Fibroblast of skin of left quadriceps (primary cell): ENCODE data around the gene SMAD3.

ENCODE experiments used
- DNase-seq, 2 experiments: peaks; one replicate each; pipeline ENCODE4 v3.0.0-alpha.2; 2013; ENCODE audit warnings: low read depth in 2 of 2

Gene SMAD3

DNA sequence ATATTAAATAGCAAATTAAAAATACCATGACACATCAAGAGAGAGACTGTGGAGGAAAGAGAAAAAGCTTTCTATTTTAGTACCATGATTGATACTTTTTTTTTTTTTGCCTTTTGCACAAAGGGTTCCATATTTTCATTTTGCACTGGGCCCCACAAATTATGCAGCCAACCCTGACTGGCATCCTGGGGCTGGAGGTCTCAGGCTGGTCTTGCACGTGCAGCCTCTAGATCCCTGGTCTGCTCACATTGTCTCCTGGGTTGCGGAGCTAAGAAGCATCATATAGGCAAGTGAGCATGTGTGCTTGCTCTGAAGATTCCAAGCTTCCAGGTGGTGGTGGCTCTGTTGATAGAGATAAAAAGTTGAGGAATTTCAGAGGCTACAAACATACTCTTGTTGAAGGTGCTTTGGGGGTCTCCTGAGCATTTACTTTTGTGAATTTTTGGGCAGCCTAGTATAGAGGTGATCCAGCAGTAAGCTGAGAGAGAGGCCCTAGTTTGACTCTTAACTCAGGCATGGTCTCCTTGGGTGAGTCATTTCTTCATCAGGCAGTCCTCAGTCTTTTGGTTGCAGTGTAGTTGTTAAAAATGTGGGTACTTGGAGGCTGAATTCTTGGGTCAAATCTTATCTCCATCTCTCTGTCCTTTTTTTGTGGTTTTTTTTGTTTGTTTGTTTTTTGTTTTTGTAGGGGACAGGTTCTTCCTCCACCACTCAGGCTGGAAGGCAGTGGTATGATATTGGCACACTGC lies 31.3 kb downstream of the SMAD3 start:
- no peak for DNase-seq

DNA sequence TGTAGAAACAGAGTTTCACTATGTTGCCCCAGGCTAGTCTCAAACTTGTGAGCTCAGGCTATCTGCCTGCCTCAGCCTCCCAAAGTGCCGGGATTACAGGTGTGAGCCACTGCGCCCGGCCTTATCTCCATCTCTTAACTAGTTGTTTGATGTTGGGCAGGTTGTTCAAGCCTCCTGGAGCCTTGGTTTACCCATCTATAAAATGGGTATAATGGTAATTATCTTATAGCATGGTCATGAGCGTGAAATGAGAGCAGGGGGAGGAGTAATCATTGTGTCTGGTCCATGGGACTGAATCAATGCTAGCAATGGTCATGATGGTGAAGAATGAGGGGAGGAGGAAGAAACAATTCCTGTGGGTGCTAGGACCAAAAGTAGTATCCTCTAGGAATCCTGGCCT lies 32.0 kb downstream of the SMAD3 start:
- no peak for DNase-seq

DNA sequence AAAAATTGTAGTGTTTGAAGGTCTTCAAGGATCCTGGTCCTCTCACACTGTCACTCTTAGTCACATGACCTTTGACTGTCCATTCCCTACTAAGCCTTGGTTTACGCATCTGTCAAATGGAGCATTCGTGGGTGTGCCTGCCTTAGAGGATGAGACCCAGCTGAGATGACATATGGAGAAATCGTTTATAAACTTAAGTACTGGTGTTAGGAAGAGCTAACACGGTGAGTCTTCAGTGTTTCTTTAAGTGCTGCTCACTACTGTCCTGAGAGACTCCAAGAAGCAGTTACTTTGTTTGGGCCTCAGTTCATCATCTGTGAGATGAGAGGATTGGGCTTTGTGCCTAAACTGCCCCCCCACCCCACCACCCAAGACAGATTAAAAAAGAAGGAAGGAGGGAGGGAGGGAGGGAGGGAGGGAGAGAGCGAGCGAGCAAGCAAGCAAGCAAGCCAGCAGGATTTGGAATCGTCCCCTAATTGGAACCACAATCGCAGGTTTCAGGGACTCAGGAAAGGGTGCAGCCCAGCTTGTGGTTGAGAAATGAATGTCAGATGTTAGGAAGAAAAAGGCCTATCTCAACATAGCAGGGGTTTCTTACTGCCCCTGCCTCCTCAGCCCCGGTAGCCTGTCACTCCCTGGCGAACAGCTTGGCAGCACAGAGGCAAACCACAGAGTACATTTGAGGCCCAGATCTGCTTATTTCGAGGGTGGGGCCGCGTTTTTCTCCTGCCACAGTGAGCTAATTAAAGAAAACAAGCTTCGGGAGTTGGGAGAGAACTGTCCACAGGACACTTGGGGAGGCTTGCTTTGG lies 32.7 kb downstream of the SMAD3 start:
- peak; percentile 96 for DNase-seq

DNA sequence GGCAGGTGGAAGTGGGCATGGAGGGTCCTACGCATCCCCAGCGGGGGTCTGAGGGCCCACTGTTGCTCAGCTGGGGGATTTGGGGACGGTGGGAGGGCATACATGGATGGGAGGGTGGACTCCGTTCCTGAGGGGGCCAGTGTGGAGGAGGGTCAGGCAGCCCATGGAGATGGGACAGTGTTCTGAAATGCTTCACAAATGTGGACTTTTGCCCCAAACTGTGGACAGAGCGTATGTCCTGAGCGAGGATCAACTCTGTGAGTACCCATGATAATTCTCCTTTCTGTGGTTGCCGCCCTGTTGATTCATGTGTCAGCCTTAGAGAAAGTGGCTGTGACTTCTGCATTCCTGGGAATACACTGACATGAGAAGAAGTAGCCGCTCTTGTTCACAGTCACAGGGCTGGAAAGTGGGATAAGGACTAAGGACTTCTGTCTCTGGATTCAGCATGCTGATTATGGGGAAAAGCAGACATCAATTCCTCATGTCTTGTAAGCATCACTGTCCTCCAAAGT lies 33.4 kb downstream of the SMAD3 start:
- no peak for DNase-seq

DNA sequence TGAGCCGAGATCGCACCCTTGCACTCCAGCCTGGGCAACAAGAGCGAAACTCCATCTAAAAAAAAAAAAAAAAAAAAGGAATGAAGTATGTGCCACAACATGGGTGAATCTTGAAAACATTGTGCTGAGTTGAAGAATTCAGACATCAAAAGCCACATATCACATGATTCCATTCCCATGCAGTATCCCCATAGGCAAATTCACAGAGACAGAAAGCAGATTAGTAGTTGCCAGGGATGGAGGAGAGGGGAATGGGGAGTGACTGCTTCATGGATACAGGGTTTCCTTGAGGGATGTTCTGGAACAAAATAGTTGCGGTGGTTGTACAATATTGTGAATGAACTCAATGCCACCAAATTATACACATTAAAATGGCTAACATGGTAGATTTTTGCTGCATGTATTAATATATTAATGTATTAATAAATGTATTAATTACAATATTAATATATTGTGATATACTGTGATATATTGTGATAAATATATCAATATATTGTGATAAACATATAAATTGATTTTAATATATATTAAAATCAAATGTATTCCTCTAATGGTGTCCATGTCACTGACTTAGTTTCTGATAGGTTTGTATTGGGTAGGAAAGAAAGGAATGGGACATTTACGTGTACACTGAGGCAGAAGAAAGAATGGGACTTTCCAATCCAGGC lies 34.9 kb downstream of the SMAD3 start:
- no peak for DNase-seq

DNA sequence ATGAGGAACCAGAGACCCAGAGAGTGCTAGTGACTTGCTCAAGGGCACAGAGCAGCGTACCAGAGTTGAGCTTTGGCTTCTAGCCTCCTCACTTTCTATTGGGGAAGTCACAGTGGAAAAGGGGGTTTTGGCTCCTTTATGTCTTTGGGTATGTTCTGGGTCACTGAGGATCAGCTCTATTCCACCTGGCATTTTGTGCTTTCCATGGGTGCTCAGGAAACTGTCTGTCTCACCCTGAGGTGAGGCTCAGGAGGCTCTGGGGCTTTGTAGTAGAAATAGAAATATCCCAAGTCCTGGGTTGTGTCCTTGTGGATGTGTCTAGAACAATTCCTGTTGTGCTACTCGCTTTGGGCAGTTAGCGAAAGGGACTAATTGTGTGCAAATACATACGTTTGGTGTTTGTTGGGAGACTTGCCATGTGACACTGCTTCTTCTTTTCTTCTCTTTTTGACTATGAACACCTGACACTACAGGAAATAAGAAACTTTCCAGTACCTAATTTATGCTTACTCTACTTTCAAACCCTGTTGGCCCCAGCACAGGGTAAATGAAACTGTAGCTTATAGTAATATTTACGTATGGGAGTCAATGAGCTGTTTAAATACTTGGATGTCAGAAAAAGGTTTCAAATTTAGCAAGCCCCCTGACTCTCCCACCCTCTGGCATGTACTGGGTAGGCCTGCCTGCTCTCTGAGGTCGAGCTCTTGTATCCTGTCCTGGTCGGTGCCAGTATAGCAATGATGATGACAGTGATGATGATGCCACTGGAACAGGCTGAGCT lies 35.6 kb downstream of the SMAD3 start:
- DNase-seq = no peak

DNA sequence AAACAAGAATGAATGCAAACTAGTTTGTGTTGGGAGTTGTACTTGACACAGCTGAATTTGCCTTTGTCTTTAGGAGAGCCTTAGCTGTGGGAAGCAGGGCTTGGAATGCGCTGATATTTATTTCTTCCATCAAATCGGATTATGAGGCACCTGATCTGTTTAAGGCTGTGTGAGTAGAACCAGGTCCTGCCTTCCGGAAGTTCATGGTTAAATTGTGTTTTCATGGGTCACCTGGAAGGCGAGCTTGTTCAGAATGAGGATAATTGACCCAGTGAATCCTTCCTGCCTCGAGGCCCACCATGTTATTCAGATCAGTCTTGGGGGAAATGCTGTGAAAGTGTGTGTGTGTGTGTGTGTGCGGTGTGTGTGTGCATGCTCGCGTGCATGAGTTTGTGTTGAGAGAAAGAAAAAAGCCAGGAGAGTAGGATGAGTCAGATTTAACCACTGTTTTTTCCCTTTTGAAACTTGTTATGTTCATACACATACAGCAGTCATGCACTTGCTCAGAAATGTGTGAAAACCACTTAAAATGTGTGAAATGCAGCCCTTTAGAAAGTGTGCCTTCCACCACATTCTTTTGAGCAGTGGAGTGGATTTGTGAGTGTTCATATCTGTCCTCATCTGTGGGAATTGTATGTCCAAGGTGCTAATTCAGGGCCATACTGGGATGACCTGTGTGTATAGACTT lies 36.7 kb downstream of the SMAD3 start:
- peak; percentile 76 to 82 for DNase-seq

DNA sequence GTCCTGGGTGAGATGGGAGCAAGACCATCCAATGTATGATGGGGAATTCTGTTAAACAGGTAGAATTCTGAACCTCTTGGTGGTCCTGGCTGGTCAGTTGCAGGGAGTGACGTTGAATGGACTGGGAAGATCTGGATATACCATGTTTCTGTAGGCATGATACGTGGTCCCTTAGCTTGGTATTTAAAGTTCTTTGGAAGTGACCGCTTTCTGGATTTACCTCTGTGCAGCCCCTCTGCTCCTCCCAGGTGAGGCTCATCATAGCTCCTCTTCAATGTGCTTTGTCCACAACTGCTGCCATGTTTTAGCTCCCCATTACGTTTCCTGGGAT lies 37.2 kb downstream of the SMAD3 start:
- DNase-seq = no peak

DNA sequence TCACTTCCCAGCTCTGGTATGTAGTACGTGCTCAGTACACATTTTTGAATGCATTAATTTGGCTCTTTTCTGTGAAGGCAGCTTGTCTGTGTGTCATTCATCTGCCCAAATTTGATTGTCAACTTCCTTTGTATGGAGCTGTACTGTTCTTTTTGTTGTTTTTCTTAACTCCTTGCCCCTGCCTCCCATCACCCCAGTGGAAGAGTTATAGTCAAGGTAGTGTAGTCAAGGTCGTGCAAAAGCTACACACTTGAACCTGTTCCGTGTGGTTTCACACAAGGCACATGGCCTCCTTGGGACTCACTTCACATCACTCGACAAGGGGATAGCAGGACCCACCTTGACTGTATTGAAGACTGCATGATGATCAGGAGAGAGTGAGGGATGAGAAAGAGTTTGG lies 37.6 kb downstream of the SMAD3 start:
- DNase-seq = no peak

DNA sequence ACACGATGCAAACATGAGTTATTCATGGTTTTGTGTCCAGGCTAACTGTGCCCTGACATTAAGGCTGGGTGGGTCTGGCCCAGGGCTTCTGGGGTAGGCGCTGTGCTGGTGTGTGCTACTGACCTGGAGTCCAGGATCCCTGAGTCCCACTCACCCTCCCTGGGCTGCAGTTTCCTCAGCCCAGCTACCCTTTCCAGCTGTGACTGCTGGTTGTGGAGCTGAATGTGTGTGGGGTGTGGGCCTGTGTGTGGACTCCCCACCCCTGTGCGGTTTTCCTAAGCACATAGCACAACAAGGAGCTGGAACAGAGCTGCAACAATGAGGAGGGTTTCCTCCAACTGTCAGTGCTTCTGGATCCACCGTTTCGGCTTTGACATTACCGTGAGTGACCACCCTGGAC lies 38.0 kb downstream of the SMAD3 start:
- no peak for DNase-seq

DNA sequence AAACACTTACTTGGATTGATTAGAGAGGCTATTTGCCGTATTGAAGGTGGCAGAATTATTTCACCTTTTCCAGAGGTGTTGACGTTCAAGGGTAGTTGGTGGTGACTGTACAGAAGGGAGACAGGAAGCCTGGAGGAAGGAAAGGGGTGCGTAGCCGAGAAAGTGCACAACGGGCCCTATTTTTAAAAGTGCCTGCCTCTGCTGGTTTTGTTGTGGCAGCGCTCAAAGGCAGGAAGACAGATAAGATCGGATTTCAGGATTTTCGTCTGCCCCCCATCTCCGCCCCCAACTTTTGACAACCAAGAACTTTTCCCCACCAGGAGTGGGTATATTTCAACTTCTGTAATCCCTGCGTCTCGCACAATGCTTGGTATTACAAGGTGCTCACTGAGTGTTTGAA lies 38.5 kb downstream of the SMAD3 start:
- DNase-seq = no peak

DNA sequence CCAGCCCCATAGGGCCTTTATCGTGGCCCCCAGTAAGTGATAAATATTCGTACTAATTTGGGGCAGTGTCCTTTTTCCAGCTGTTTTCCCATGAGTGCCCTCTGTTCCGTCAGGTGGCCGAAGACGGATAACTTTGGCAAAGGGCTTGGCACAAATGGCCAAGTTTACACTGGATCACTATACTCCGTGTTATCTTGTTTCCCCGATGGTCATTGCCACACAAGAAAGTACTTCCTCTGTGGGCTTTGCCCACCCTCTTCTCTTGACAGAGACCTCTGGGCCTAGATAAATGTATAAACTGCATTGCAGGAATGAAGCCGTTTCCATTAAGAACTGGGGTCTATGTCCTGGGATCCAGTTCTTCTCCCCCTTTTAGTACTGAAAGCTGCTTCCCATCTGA lies 39.1 kb downstream of the SMAD3 start:
- DNase-seq = no peak

DNA sequence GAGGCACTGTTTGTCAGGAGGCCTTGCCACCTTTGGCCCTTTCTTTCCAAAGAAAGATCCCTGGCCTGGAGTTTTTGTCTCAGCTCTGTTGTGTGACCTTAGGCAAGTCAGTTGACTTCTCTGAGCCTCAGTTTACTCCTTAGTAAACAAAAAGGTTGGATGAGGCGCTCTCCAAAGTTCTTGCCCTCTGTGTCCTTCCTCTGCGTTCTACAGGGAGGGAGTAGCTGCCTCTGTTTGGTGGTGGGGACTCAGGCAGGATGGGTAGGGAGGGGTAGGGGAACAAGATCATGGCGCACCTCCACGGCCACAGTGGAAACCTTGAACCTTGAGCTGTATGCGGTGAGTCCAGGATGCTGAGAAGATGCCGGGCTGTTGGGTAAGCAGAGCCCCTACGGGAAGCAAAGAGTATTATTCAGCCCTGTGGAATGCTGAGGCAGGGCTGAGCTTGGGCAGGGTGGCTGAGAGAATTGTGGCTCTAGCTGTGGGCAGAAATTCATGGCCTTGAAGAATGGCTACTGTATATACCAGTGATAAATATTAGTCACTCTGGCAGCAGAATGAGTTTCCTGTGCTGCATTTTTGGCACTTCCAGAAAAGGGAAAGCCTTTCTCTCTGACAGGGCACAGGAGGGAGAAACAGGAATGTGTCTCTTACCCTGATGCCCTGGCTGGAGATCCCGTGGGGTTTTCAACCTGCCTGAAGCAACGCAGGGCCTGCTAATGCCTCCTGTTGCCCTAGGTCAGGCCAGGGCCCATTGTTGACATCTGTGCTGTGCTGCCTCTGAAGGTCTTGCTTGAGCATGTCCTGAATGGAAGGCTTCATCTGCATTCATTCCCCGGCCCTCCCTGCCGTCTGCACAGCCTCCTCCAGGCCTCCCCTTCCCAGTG lies 39.9 kb downstream of the SMAD3 start:
- peak; percentile 90 for DNase-seq

DNA sequence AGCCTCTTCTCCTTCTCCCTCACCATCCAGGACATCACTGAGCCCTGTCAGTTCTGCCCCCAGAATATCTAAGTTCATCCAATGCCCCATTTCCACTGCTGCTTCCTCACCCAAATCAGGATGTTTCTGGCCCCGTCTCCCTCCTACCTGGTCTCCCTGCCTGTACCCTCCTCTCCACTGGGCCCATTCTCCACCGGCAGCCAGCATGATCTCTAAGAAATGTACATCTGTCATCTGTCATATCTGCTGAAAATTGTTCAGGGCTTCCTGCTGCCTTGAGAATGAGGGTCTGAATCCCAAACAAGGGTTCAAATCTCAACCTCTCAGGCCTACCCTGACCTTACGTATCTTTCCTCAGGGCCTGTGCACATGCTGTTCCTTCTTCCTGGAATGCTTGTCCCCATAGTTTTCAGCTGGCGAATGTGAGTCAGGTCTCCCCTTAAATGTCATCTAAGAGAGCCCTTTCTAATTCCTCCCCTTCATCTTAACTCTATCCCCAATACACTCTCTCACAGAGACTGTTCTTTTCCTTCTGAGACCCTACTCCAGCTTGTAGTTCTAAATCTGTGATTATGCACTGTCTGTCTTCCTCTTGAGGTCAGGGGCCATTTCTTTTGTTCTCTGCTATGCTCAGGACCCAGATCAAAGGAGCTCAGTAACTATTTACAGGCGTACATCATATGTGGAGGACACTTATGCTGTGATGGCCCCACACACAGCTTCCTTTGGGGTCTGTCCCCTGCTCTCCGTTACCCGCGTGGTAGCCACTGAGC lies 40.8 kb downstream of the SMAD3 start:
- no peak for DNase-seq

DNA sequence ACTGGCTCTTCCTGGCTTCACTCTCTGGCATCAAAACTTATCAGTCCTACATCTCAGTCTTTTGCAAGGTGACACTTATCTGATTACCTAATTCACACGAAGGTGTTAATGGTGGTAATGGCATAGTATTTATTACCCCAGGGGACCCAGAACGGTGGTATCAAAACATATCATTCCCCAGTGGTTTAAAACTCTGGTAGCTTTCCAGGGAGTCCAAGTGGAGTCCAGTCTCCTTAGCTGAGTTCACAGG lies 41.3 kb downstream of the SMAD3 start:
- DNase-seq = no peak

DNA sequence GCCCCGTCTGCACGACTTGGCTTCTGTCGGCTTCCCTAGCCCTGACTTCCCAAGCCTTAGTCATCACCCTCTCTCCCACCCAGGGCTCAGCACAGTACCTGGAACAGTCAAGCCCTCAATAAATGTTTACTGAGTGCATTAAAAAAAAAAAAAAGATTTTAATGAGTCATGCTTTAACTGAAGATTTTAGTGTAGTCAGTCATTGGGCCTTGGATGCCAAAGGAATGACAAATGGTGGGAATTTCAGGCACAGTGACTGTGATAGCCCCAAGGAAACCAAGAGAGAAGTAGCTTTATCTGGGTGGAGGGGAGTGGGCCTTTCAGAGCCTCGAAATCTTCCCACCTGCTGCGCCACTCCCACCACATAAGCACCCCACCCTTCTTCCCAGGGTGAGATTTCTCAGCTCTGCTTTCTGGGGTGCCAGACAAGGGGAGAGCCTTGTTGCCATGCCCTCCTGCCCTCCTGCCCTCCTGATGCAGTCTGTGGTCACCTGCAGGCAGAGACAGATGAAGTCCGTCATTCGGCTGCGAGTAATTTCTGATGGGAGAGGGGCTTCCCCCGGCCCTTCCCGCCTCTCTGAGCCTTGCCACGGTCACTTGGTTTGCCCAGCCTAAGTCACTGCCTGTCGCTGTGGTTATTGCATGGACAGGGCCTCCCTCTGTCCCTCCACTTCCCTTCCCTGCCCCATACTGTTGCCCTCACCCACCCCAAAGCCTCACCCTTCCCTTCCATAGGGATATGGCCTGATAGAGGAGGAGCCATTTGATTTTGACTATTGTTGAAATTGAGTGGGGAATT lies 41.8 kb downstream of the SMAD3 start:
- DNase-seq = peak; percentile 93

DNA sequence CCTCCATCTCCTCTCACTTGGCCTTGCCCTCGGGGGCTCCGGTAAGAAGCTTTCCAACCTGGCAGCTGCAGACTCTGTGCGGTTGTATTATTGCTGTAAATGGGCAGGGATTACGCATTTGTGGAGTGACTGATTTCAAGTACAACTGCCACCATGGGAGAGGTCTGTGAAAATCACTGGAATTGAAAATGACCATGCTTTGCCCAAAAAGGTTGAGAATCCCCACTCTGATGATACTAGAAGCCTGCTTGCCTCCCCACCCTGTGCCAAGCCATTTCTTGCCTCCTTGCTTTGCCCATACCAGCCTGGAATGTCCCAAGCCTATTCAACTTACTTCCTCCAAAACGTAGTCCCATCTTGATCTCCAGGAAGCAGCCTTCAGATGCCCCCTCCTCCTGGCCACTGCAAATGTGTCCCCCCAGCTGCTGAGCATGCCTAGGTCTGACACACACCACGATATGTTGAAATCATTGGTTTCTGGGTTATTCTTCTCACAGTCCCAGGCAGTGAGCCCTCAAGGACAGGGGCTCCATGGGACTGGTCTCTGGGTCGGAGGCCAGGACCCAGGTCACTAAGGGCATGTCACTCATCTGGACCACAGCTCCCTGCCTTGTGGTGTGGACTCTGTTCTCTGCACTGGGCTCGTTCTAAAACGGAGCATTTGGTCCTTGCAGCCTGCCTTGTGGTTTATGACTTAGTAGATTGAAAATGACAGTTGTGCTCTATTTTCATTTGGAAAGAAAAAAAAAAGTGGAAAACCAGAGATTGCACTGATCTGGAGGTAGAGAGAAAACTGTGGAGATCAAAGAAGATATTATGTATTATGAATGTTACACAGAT lies 42.9 kb downstream of the SMAD3 start:
- DNase-seq = no peak
